Measurements from ENCODE around the gene SH3BP5. TPM values are rescaled to one million over a fixed set of nuclear protein-coding genes. Genes with fewer than 3 reads are reported as not detected.

The SH3BP5 gene
- total RNA-seq, 1 experiment from 2014 or later, result 13.9 TPM

- H3K27me3 ChIP-seq (ENCODE audit: insufficient read depth, low read length), result no peaks in the 10 kb centered on the region
- no peak overlapping the region for H3K9ac ChIP-seq (ENCODE audit: low read length)
- H3K79me2 ChIP-seq (ENCODE audit: insufficient read depth, low read length), result 0 out of 2 replicates have a peak, but pooled peaks cover 4% of the 10 kb centered on the region
- ChIA-PET CTCF (interaction anchor here (1.3 kb wide), 1 partner anchor 62 kb away, joined by 3 read pairs; no protein-coding TSS in a partner anchor), POLR2A (no interaction called here), RAD21 (ENCODE audit: low non-redundant PET in 1 of 2, low total read pairs in 2 of 2, uncharacterized antibody in 2 of 2, unreplicated experiment in 2 of 2) (no interaction called here)
- ATAC-seq, result no peak
- no peak overlapping the region for H2AFZ ChIP-seq (ENCODE audit: low read depth, low read length, poor library complexity, severe bottlenecking)
- BruUV-seq (replicated peaks), result no TSS peak
- no peaks in the 10 kb centered on the region for H3K9me3 ChIP-seq (ENCODE audit: control insufficient read depth in 1 of 2, insufficient read depth in 1 of 2, low read depth in 1 of 2, low read length in 2 of 2)
- H3K9me2 ChIP-seq (ENCODE audit: insufficient read depth), result no peaks in the 10 kb centered on the region
- H3K4me1 ChIP-seq (ENCODE audit: control insufficient read depth in 1 of 2, insufficient read depth in 2 of 2, low read length in 2 of 2), result peaks cover 11 to 38% of the 10 kb centered on the region in 2 experiments
- H3K4me2 ChIP-seq (ENCODE audit: low read length), result no peak overlapping the region
- DNase-seq (ENCODE audit: low read depth, low spot score), result no peak
- no peak overlapping the region for H3K27ac ChIP-seq (ENCODE audit: low read depth, low read length)
- TF ChIP-seq ELF1 (IDR thresholded peaks at IDR 0.05; ENCODE audit: borderline replicate concordance, low read depth), result no peak
- intact Hi-C loops (cut with micrococcal nuclease), result no loop called here
- no peak overlapping the region for H3K4me3 ChIP-seq (replicated peaks in 1 of 2; ENCODE audit: low read depth in 1 of 2, low read length in 2 of 2)
- no peaks in the 10 kb centered on the region for H4K20me1 ChIP-seq (ENCODE audit: insufficient read depth)
- peaks cover 0 to 6% of the 10 kb centered on the region in 2 experiments; a peak in 1 of 4 replicates for H3K36me3 ChIP-seq (ENCODE audit: control insufficient read depth in 1 of 2, insufficient read depth in 2 of 2, low read length in 2 of 2)
These were observed 2.3 kb downstream of the SH3BP5 start for GRCh38 chr3:15330031-15330596.

GRCh38 chr3:15329046-15330005 lies 3.1 kb downstream of the SH3BP5 start:
- Histone ChIP-seq H3K4me2 (ENCODE audit: low read length) (no peak overlapping the region), H3K4me1 (ENCODE audit: control insufficient read depth in 1 of 2, insufficient read depth in 2 of 2, low read length in 2 of 2) (peaks cover 19 to 45% of the 10 kb centered on the region in 2 experiments), H3K36me3 (ENCODE audit: control insufficient read depth in 1 of 2, insufficient read depth in 2 of 2, low read length in 2 of 2) (peaks cover 0 to 6% of the 10 kb centered on the region in 2 experiments; a peak in 1 of 4 replicates), H3K9ac (ENCODE audit: low read length) (no peak overlapping the region), H3K9me3 (ENCODE audit: control insufficient read depth in 1 of 2, insufficient read depth in 1 of 2, low read depth in 1 of 2, low read length in 2 of 2) (no peaks in the 10 kb centered on the region), H3K9me2 (ENCODE audit: insufficient read depth) (no peaks in the 10 kb centered on the region), H3K79me2 (ENCODE audit: insufficient read depth, low read length) (0 out of 2 replicates have a peak, but pooled peaks cover 4% of the 10 kb centered on the region), H3K27me3 (ENCODE audit: insufficient read depth, low read length) (no peaks in the 10 kb centered on the region), H3K4me3 (replicated peaks in 1 of 2; ENCODE audit: low read depth in 1 of 2, low read length in 2 of 2) (no peak overlapping the region), H2AFZ (ENCODE audit: low read depth, low read length, poor library complexity, severe bottlenecking) (no peak overlapping the region), H4K20me1 (ENCODE audit: insufficient read depth) (no peaks in the 10 kb centered on the region), H3K27ac (ENCODE audit: low read depth, low read length) (no peak overlapping the region)
- ChIA-PET RAD21 (ENCODE audit: low non-redundant PET in 1 of 2, low total read pairs in 2 of 2, uncharacterized antibody in 2 of 2, unreplicated experiment in 2 of 2) (no interaction called here), CTCF (no interaction called here), POLR2A (no interaction called here)
- DNase-seq (ENCODE audit: low read depth, low spot score) (no peak), ATAC-seq (no peak)
- BruUV-seq (replicated peaks), result no TSS peak
- TF ChIP-seq ELF1 (IDR thresholded peaks at IDR 0.05; ENCODE audit: borderline replicate concordance, low read depth) (no peak), JUND (IDR thresholded peaks at IDR 0.05) (no peak), CEBPB (IDR thresholded peaks at IDR 0.05; ENCODE audit: low read depth) (no peak), CBX3 (IDR thresholded peaks at IDR 0.05; ENCODE audit: low read depth) (no peak), EGR1 (IDR thresholded peaks at IDR 0.05; ENCODE audit: low read depth) (no peak), SRF (IDR thresholded peaks at IDR 0.05; ENCODE audit: low read depth) (no peak), REST (IDR thresholded peaks at IDR 0.05; ENCODE audit: low read depth) (no peak), ZNF274 (IDR thresholded peaks at IDR 0.05; ENCODE audit: low read depth, low read length) (no peak), YY1 (IDR thresholded peaks at IDR 0.05; ENCODE audit: extremely low read depth, insufficient replicate concordance, low read depth, low read length) (no peak), ATF3 (IDR thresholded peaks at IDR 0.05) (no peak), FOSL1 (IDR thresholded peaks at IDR 0.05; ENCODE audit: low read depth) (no peak), POLR2A (IDR thresholded peaks at IDR 0.05; ENCODE audit: borderline replicate concordance, extremely low read depth, insufficient read depth, insufficient read length) (no peak)
- intact Hi-C loops (cut with micrococcal nuclease), result no loop called here
